H7 (cell line): Measurements from ENCODE around the gene CPED1. TPM values are rescaled to one million over a fixed set of nuclear protein-coding genes. Genes with fewer than 3 reads are reported as not detected.

ENCODE experiments used
- DNase-seq: peaks from one replicate; pipeline ENCODE4 v3.0.0; 2012
- H3K27me3 ChIP-seq: 2 replicates; pipeline ENCODE4 v1.6.0; 2011; ENCODE audit warnings: mild to moderate bottlenecking, low read length; ENCODE audit not compliant: control insufficient read depth, insufficient read depth
- H3K36me3 ChIP-seq: replicated peaks from 2 replicates; pipeline ENCODE4 v1.5.1; 2011; ENCODE audit warnings: low read length; ENCODE audit not compliant: control insufficient read depth, insufficient read depth
- H3K4me3 ChIP-seq: 2 replicates; pipeline ENCODE4 v1.5.1; 2011; ENCODE audit warnings: low read depth, mild to moderate bottlenecking, control low read depth, low read length, moderate library complexity; ENCODE audit not compliant: insufficient read depth
- total RNA-seq: library from RNA; depleted of rRNA; stranded (reverse); fragments of >200 nt; shearing (Covaris generic); gene quantifications from 2 replicates; pipeline ENCODE4 v1.2.3, GENCODE V29; 2014

CPED1 gene
- total RNA-seq, 1 experiment from 2014 or later = not detected

DNA sequence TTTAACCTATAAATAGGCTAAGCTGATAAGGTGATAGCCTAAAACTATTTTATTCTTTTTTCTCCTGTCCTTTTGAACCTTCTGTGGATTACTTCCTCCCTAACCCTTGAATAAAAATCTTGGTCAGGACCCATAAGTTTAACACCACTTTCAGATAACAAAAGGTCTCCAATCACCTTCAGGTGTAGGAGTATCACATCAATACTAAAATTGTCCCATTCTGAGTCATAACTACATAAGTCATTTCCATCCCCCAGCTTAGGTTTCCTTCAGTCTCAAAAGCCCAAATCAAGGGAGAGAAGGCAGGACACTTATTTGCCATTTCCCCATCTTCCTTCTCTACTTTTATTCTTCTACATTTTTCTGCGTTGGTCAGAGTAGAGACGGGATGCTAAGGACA, 283.4 kb downstream of the CPED1 start:
- H3K36me3 ChIP-seq = no peaks in the 10 kb centered on the region
- no peak for DNase-seq
- no peaks in the 10 kb centered on the region for H3K27me3 ChIP-seq
- no peak overlapping the region for H3K4me3 ChIP-seq

DNA sequence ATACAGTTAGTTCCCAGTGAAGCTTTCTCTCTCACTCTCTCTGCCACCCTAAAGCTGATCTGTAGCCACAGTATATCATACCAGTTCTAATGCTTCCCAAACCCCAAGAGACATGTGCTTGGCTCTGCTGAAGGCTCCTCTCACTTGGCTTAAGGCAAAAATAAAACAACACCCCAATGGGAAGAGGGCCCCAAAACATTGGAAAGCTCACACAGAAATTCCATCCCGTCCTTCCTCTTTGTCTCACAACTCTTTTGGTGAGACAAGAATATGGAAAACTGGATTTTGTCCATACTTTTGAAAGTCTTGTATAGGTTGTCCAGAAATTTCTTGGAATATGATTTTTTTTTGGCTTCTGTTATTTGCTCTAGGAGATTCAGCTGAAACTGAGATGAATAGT, 284.2 kb downstream of the CPED1 start:
- no peak for DNase-seq
- H3K27me3 ChIP-seq = no peaks in the 10 kb centered on the region
- H3K36me3 ChIP-seq = no peaks in the 10 kb centered on the region
- H3K4me3 ChIP-seq = no peak overlapping the region

DNA sequence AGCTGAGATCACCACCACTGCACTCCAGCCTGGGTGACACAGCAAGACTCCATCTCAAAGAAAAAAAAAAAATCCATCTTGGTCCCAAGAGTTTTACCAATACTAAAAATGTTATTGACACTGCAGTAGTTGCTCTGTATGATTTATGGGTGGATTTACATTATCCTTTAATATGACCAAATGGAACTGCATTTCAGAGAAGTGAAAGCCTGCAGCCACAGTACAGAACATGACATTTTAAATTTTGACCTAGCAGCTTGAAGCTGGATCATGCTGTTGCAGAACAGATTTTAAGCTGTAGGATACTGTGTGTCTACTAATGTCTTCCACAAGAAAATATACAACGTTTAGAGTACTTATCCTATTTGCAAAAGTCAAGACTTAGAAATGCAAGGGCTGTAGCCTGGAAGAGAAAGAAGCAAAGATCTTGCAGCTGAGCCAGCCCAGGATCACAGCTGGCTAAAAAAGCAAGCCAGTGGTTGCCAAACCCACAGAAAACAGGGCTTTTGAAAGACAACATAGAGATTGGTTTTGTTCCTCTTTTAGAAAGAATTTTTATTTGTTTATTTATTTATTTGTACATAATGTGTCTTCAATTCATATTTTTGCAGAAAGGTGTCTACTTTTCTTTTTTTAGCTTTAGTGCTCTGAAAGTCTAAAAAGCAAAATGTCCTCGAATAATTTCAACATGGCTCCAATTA, 285.1 kb downstream of the CPED1 start:
- Histone ChIP-seq H3K27me3 (no peaks in the 10 kb centered on the region), H3K36me3 (no peaks in the 10 kb centered on the region), H3K4me3 (no peak overlapping the region)
- no peak for DNase-seq

DNA sequence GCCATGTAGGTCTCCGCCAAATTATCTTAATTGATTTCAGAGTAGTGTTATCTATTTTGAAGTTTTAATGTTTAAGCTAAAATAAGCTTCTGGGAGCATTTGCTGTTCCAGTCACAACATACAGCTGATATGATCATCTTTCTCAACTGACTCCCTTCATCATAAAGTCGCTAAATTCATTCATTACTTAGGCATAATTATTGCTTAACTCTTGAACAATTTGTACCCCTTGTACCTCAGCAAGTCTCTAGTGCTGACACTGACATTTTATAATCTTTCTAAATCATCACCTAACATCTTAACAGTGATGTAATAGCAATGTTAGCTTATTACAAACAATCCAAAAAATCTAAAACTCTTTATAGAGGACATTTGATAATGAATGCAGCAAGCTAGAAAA, 286.0 kb downstream of the CPED1 start:
- DNase-seq = no peak
- Histone ChIP-seq H3K27me3 (no peaks in the 10 kb centered on the region), H3K36me3 (no peaks in the 10 kb centered on the region), H3K4me3 (no peak overlapping the region)

DNA sequence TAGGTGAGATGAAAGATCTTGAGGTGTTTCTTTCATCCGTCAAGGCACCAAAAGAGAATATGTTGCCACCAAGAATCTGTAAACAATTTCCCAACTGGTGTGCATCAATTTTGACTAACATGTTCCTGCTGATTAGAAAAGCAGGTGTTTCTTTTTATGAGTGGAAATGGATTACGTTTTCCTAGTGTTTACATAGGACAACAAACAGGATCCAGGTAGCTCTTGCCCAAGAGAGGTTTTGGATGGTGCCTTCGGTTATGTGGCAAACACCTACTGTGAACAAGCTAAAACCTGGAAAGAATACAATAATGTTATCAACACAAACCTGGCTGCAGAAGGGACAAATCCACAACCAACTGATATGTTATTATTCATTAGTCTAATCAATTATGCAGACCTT, 286.7 kb downstream of the CPED1 start:
- DNase-seq = no peak
- Histone ChIP-seq H3K27me3 (no peaks in the 10 kb centered on the region), H3K4me3 (no peak overlapping the region), H3K36me3 (no peaks in the 10 kb centered on the region)

DNA sequence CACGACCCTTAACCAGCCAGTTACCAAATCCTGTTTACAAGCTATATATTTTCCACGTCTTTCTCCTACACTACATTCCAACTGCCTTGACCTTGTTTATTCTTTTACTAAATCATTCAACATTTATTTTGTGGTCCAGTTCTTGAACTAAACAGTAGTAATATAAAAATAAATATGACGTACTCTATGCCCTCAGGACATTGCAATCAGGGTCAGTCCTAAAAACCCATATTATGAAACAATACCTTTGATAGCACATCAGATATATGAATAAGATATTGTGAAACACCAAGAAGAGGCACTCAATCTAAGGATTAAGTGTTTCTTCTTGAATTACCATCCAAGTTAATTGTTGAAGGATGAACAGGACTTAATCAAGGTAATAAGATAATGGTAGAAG, 287.8 kb downstream of the CPED1 start:
- Histone ChIP-seq H3K27me3 (no peaks in the 10 kb centered on the region), H3K4me3 (no peak overlapping the region), H3K36me3 (no peaks in the 10 kb centered on the region)
- DNase-seq = no peak

DNA sequence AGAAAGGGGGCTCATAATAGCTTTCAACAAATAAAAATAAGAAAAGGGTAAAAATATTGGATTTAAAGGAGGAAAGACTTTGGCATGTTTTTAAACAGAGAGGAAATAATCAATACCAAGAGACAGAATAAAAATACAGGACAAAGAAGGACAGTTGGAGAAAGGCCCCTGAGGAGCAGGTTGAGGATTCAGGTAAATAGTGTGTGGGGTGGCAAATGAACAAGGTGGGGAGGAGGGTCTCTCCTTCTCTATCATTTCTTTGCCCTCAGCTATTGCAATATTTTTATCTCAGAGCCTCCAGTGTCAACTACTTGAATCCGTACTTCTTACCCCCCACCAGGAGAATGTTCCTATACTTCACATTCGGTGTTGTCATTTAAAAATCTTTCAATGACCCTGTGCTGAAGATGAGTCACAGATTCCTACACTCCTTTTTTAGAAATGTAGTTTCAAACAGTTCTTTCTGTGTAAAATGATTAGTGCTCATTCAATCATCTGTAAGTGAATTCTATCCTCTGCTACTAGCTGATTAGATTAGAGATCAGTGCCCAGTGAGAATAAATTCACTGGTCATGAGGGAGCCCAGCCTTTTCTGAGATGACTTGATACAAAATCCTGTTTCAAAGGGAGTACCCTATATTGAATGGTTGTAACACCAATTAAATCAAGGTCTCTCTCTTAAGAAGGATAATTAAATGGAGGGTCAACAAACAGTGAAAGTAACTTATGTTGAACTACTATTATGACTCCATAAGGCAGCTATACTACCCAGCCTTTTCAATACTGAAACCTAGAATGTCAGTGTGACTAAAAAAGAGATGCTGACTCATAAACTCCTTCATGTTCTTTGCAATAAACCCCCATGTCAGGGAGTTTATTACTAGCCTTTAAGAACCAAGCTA, 289.9 kb downstream of the CPED1 start:
- DNase-seq = no peak
- Histone ChIP-seq H3K36me3 (no peaks in the 10 kb centered on the region), H3K27me3 (no peaks in the 10 kb centered on the region), H3K4me3 (no peak overlapping the region)

DNA sequence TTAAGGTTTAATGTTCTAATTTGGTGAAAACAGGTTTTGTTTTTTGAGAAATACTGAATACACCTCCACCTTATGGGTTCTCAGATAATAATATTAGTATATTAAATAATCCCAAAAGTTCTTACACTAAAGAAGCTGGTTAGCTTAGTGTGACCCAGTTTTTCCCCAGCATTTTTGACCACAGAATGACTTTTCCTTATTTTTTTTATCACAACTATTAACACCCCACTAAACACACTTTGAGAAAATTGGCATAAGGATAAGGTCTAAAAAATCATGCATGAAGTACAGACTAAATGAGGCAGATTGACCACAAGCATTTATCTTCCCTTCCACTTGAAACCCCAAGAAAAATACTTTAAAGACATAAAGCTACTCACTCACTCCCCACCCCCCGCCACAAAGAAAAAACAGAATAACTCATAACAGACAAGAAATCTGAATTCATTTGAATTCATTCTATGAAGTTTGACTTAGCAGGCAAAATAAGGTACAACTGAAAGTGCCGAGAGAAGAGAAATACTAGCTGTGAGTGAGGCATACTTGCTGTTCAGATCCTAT, 290.6 kb downstream of the CPED1 start:
- no peak for DNase-seq
- no peaks in the 10 kb centered on the region for H3K27me3 ChIP-seq

DNA sequence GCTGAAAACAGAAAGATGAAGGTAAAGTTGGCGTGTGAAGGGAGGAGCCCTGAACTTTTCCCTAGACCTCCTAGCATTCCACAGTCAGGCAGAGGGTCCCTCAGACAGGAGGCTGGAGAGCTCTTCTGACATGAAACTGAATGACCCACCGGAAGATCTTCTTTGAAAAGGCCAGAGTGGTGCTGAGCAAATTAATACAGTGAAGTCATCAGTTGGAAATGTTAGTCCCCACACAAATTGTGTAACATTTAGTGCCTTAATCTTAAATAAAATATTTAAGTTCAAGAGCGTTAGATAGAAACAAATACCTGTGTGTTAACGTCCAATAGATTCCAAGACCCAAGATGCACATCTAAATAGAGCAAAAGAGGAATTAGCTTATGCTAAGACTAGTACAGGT, 291.3 kb downstream of the CPED1 start:
- DNase-seq = no peak
- no peaks in the 10 kb centered on the region for H3K36me3 ChIP-seq
- H3K4me3 ChIP-seq = no peak overlapping the region
- no peaks in the 10 kb centered on the region for H3K27me3 ChIP-seq

More for the DNA sequence above, 290.6 kb downstream of the CPED1 start:
- H3K36me3 ChIP-seq = no peaks in the 10 kb centered on the region
- no peak overlapping the region for H3K4me3 ChIP-seq

DNA sequence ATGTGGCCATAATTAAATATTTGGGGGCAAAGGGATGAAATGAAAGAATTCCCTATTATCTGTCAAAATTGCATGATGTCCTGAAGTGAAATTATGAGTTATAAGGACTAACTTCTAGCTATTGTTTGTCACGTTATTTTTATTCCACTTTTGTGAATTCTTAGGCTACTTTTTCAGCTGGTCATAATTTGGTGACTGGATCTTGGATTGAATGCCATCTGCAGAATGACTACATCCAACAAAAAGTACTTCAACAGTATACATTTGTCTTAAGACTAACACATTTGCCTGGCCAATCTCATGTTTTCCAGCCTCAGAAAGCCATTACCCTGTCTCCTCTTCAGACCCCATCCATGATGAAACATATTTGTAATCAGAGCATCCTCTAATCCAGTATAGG, 292.1 kb downstream of the CPED1 start:
- Histone ChIP-seq H3K36me3 (no peaks in the 10 kb centered on the region), H3K4me3 (no peak overlapping the region), H3K27me3 (no peaks in the 10 kb centered on the region)
- no peak for DNase-seq

DNA sequence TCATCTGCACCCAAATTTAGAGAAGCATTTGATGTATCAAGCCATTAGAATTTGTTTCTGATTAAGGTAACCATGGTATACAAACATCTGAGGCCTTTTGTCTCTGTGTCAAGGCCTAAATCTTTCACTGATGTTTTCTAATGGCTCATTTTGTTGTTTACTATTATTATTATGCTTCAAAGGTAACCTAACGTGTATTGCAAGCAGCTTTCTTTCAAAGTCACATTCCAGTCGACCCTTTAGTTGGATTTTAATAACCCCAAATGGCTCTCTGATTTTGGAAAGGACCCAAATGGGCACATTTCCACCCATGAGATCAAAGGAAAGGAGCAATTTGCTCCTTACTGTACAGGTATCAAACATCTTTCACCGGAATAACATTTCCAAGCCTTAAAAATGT, 293.6 kb downstream of the CPED1 start:
- DNase-seq = no peak
- H3K4me3 ChIP-seq = no peak overlapping the region
- no peaks in the 10 kb centered on the region for H3K36me3 ChIP-seq
- H3K27me3 ChIP-seq = no peaks in the 10 kb centered on the region

DNA sequence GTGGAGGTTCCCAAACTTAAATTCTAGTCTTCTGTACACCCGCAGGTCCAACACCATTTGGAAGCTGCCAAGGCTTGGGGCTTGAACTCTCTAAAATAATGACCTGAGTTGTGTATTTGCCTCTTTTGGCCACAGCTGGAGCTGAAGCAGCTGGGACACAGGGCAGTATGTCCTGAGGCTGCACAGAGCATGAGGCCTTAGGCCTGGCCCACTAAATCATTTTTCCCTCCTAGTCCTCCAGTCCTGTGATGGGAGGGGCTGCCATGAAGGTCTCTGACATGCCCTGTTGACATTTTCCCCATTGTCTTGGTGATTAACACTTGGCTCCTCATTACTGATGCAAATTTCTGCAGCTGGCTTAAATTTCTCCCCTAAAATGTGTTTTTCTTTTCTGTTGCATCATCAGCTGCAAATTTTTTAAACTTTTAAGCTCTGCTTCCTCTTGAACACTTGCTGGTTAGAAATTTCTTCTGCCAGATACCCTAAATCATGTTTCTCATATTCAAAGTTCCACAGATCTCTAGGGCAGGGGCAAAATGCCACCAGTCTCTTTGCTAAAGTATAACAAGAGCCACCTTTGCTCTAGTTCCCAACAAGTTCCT, 296.7 kb downstream of the CPED1 start:
- H3K4me3 ChIP-seq = no peak overlapping the region
- no peak for DNase-seq
- no peaks in the 10 kb centered on the region for H3K36me3 ChIP-seq
- no peaks in the 10 kb centered on the region for H3K27me3 ChIP-seq

DNA sequence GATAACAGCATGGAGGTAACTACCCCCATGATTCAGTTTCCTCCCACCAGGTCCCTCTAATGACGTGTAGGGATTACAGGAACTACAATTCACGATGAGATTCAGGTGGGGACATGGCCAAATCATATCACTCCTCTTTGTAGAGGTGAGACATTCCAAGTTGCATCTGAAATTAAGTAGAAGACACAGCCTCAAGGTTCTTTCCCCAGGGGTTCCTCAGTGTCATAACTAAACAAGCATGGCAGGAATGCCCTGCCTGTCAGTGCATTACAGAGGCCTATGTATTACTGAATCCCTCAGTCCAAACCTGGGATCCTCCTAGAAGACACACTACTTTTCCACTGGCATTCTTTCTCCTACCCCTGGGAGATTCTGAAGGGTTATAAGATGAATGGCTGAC, 297.7 kb downstream of the CPED1 start:
- Histone ChIP-seq H3K4me3 (no peak overlapping the region), H3K27me3 (no peaks in the 10 kb centered on the region), H3K36me3 (no peaks in the 10 kb centered on the region)
- no peak for DNase-seq

DNA sequence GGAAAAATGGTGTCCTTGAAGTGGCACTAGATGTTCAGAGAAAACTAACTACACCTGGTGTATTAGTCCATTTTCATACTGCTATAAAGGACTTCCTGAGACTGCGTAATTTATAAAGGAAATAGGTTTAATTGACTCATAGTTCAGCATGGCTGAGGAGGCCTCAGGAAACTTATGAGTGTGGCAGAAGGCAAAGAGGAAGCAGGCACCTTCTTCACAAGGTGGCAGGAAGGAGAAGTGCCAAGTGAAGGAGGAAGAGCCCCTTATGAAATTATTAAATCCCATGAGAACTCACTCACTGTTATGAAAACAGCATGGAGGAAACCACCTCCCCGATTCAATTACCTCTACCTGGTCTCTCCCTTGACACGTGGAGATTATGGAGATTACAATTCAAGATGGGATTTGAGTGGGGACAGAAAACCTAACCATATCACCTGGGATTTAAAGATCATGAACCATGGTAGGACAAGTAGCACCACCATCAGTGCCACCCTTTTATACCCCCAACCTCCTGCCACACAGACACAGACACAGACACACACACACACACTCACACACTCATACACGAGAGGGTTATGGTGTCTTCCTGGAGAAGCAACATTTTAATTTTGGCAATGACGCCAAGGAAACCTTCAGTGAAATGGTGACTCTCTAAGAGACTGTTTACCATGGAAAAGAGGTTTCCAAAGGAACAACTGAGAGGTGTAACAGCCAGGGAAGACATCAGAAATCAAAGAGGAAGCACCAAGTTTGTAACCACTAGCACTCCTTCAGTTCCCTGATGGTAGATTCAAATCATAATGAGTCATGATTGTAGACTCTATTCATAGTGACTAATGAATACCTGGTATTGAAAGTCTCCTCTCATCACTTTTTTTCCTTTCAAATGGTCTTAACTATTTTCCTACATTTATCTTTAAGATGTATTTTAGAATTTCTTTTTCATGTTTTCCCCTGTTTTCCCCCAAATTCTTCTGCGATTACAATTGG, 298.5 kb downstream of the CPED1 start:
- DNase-seq = no peak
- Histone ChIP-seq H3K4me3 (no peak overlapping the region), H3K27me3 (no peaks in the 10 kb centered on the region), H3K36me3 (no peaks in the 10 kb centered on the region)
